HepG2 (cell line): ENCODE results near the gene TMC2. TPM values are rescaled to one million over a fixed set of nuclear protein-coding genes. Genes with fewer than 3 reads are reported as not detected.
"Not testable (repeated sequence)": the region's sequence is repeated elsewhere in the genome, so short reads cannot be mapped to it uniquely, and the experiment has no call there.

Experiments used
- ATAC-seq: fragments of 200-7000 bp; cut with Tn5 transposase; 3 replicates; pipeline ENCODE4 v1.9.1; 2020; ENCODE audit warnings: mild to moderate bottlenecking, moderate library complexity
- BruUV-seq: library from RNA; stranded (reverse); fragments of 400-500 nt; replicated peaks from 2 replicates; lab custom pipeline; 2021; lab: Mats Ljungman, UMichigan
- CTCF ChIA-PET: fragments of 300-600 bp; formaldehyde crosslinking; extraction: SDS; loops from one replicate; lab custom pipeline; 2021; ENCODE audit warnings: low total read pairs, inconsistent platforms, low intra/inter-chr PET ratio; lab: Yijun Ruan, JAX
- POLR2A ChIA-PET: fragments of 350-600 bp; sonication (Branson Sonifier 250); formaldehyde crosslinking; loops from one replicate; lab custom pipeline; 2020; ENCODE audit warnings: antibody characterized with exemption, inconsistent platforms; lab: Yijun Ruan, JAX
- DNase-seq: peaks from one replicate; pipeline ENCODE4 v3.0.0-alpha.2; 2015; ENCODE audit warnings: low spot score
- FAIRE-seq: peaks from 3 replicates; lab custom pipeline; 2011; peaks lifted over from hg19 to GRCh38; lab: Jason Lieb, UNC
- H2AFZ ChIP-seq: one replicate; pipeline ENCODE4 v1.6.1; 2011; ENCODE audit warnings: low read length, inconsistent platforms
- H3K27ac ChIP-seq: fragments of 300-600 bp; 3 replicates; pipeline ENCODE4 v1.8.0; 2011; ENCODE audit warnings: mixed run types, mild to moderate bottlenecking, mixed read lengths, low read length, inconsistent platforms; ENCODE audit not compliant: insufficient read depth; ENCODE audit errors: extremely low read length
- H3K27me3 ChIP-seq, 2 experiments: fragments of 200-600 bp in 1 of 2; 2 replicates in 1 of 2; 3 replicates in 1 of 2; pipeline versions ENCODE4 v1.6.0 to v1.8.0; 2011; ENCODE audit warnings: low read length in 2 of 2, mild to moderate bottlenecking in 2 of 2, moderate library complexity in 2 of 2, inconsistent platforms in 1 of 2; ENCODE audit not compliant: insufficient read depth in 2 of 2, control insufficient read depth in 1 of 2
- H3K36me3 ChIP-seq, 2 experiments: fragments of 200-600 bp in 1 of 2; replicated peaks in 1 of 2; 2 replicates in 1 of 2; 3 replicates in 1 of 2; pipeline versions ENCODE4 v1.5.1 to v1.8.0; 2011; ENCODE audit warnings: low read length in 2 of 2, inconsistent platforms in 1 of 2; ENCODE audit not compliant: insufficient read depth in 2 of 2, control insufficient read depth in 1 of 2
- H3K4me1 ChIP-seq: 2 replicates; pipeline ENCODE4 v1.5.1; 2012; ENCODE audit warnings: low read length, inconsistent platforms; ENCODE audit not compliant: insufficient read depth
- H3K4me2 ChIP-seq: 2 replicates; pipeline ENCODE4 v1.6.0; 2011; ENCODE audit warnings: low read depth, low read length, inconsistent platforms
- H3K4me3 ChIP-seq, 3 experiments: fragments of 200-600 bp in 1 of 3; sonication (generic), shearing (Covaris generic) in 1 of 3; replicated peaks in 1 of 3; 2 replicates each; pipeline ENCODE4 v1.5.1; 2011 to 2016; ENCODE audit warnings: low read length in 3 of 3, inconsistent platforms in 2 of 3, low read depth in 2 of 3, mild to moderate bottlenecking in 2 of 3, control low read depth in 1 of 3, mixed read lengths in 1 of 3; ENCODE audit not compliant: insufficient read depth in 1 of 3
- H3K79me2 ChIP-seq: one replicate; pipeline ENCODE4 v1.6.1; 2011; ENCODE audit warnings: low read length, inconsistent platforms; ENCODE audit not compliant: insufficient read depth
- H3K9ac ChIP-seq: 2 replicates; pipeline ENCODE4 v1.6.0; 2011; ENCODE audit warnings: mild to moderate bottlenecking, low read depth, low read length, inconsistent platforms; ENCODE audit not compliant: insufficient read depth
- H3K9me3 ChIP-seq: 2 replicates; pipeline ENCODE4 v1.5.1; 2012; ENCODE audit warnings: mild to moderate bottlenecking, low read length
- H4K20me1 ChIP-seq: 2 replicates; pipeline ENCODE4 v1.6.0; 2011; ENCODE audit warnings: inconsistent platforms, mild to moderate bottlenecking, low read length, moderate library complexity; ENCODE audit not compliant: insufficient read depth
- GABPA ChIP-seq, 2 experiments: IDR thresholded peaks; 2 replicates each; pipeline ENCODE4 v1.6.1; 2011 to 2016; ENCODE audit warnings: low read depth in 2 of 2, low read length in 1 of 2, missing biosample characterization in 1 of 2, missing genetic modification characterization in 1 of 2
- IRF2 ChIP-seq: IDR thresholded peaks from 2 replicates; pipeline ENCODE4 v1.6.1; 2018; ENCODE audit warnings: missing genetic modification reagents, missing compliant biosample characterization
- ZNF614 ChIP-seq: IDR thresholded peaks from 2 replicates; pipeline ENCODE4 v1.6.1; 2018; ENCODE audit warnings: missing biosample characterization, missing genetic modification reagents, inconsistent platforms, borderline replicate concordance
- WGBS: methylation state at CpG from one replicate; pipeline ENCODE4 v1.1.6; 2017; ENCODE audit warnings: low lambda C conversion rate; 5-methylcytosine and 5-hydroxymethylcytosine counted together
- in situ Hi-C: cut with HindIII; loops from 2 replicates; pipeline ENCODE4 v1.10.0; 2017; ENCODE audit warnings: low pct_unique_long_range_greater_than_20kb; ENCODE audit not compliant: extremely low pct_ligation_motif_present
- intact Hi-C: fragments of 100-400 bp; cut with micrococcal nuclease; formaldehyde crosslinking; loops from one replicate; pipeline ENCODE4 v1.10.0; 2022; ENCODE audit not compliant: unreplicated experiment
- polyA plus RNA-seq, 8 experiments: library from polyadenylated mRNA; depleted of rRNA in 3 of 8; stranded (reverse) in 7 of 8; unstranded in 1 of 8; fragments of >200 nt; fragmentation: Illumina TruSeq in 4 of 8; extraction: Trizol in 4 of 8; gene quantifications; 2 replicates each; pipeline versions ENCODE4 v1.2.1 to v1.2.3, GENCODE V29; 2011 to 2016; ENCODE audit warnings: low read depth in 4 of 8, missing spikeins in 1 of 8, mixed read lengths in 1 of 8; ENCODE audit not compliant: insufficient read depth in 1 of 8
- total RNA-seq, 5 experiments: library from RNA; depleted of rRNA; stranded (reverse); fragments of >200 nt; fragmentation: Illumina TruSeq; extraction: Trizol; gene quantifications; 2 replicates each; pipeline ENCODE4 v1.2.3, GENCODE V29; 2016; ENCODE audit warnings: low read depth in 1 of 5

The TMC2 gene
- total and polyA plus RNA-seq, 2 of the 13 experiments (the other 11 are each of a cell fraction or from before 2014, with no cell fraction given): not detected

DNA sequence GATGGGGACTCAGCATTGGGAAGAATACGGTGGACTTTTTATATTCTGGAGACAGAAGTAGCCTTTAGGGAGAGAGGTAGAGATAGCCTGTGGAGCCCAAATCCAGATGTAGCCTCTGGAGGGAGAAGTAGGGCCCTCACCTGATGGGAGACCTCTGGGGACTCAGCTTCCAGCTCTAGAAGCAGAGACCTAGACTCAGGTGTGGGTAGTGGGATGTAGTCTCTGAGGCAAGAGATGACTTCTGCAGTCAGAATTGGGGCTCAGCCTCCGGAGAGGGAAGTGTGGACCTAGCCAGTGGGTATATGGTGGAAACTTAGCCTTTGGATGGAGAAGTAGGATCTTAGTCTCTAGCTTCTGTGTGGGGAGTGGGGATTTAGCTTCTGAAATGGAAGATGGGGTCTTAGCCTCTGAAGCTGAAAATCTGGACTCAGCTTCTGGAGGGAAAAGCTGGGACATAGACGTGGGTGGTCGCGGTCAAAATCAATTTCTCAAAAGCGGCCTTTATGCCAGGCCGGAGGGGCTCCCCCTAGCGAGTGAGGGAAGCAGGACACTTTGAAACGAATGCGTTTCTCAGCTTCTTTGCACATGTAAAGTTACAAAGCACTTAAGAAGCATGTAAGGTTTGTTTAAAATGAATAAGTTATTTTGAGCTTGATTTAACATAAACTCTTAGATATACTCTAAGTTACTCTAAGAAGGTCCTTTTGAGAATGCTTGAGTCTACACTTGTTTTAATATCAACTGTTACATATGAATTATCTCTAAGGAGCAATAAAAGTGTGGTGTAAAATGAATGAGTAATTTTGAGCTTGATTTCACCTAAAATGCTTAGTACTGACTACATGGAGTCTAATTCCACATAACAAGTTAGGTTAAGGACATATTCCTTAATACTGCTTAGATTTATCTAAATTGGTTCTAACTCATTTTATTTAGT, 14.7 kb upstream of the TMC2 start (continued):
- TF ChIP-seq IRF2 (CRISPR knock-in tag) (peak; percentile 40; the same call in 1 of the 2 replicates), GABPA (IDR thresholded peaks at IDR 0.05; ENCODE audit: low read depth, low read length) (0 out of 2 replicates have a peak, but pooled peaks have one; percentile 14), GABPA (CRISPR knock-in tag; IDR thresholded peaks at IDR 0.05; ENCODE audit: low read depth) (peak; percentile 22; the same call in 1 of the 2 replicates), ZNF614 (0 out of 2 replicates have a peak, but pooled peaks have one; percentile 56)

DNA sequence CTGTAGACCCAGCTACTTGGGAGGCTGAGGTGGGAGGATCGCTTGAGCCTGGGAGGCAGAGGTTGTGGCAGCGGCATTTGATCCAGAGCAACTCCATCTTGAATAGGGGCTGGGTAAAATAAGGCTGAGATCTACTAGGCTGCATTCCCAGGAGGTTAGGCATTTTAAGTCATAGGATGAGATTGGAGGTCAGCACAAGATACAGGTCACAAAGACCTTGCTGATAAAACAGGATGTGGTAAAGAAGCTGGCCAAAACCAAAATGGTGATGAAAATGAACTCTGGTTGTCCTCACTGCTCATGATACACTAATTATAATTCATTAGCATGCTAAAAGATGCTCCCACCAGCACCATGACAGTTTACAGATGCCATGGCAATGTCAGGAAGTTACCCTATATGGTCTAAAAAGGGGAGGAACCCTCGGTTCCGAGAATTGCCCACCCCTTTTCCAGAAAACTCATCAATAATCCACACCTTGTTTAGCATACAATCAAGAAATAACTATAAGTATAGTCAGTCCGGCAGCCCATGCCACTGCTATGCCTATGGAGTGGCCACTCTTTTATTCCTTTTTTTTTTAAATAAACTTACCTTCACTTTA, 13.4 kb upstream of the TMC2 start:
- POLR2A ChIA-PET: interaction anchor here (1.2 to 4.4 kb wide), 5 partner anchors 8 to 129 kb away, joined by 3 to 19 read pairs (median 11); partner anchors contain the start of genes NOP56, SNRPB and ZNF343
- H3K4me3 ChIP-seq, H3K79me2 ChIP-seq, ATAC-seq, H3K9ac ChIP-seq, BruUV-seq, H4K20me1 ChIP-seq, H3K9me3 ChIP-seq, in situ Hi-C loops, H3K36me3 ChIP-seq, H2AFZ ChIP-seq, H3K4me2 ChIP-seq, DNase-seq, intact Hi-C loops, H3K27ac ChIP-seq, FAIRE-seq: not testable (repeated sequence)
- CTCF ChIA-PET: interaction anchor here (3.1 kb wide), 1 partner anchor 151 kb away, joined by 9 read pairs; no protein-coding TSS in a partner anchor
- peaks cover 0 to 27% of the 10 kb centered on the region in 2 experiments; a peak in 2 of 5 replicates for H3K27me3 ChIP-seq
- WGBS: 70% methylated on average over 5 of the region's 5 CpGs
- peaks cover 26% of the 10 kb centered on the region for H3K4me1 ChIP-seq
